NCI-H748 (cell line): ENCODE measurements around the gene RXRA.
"Not testable (repeated sequence)": the region's sequence is repeated elsewhere in the genome, so short reads cannot be mapped to it uniquely, and the experiment has no call there.

ENCODE experiments used
- DNase-seq: peaks from one replicate; lab custom pipeline; 2025; ENCODE audit not compliant: unreplicated experiment; lab: John Stamatoyannopoulos, UW

Gene RXRA

DNA sequence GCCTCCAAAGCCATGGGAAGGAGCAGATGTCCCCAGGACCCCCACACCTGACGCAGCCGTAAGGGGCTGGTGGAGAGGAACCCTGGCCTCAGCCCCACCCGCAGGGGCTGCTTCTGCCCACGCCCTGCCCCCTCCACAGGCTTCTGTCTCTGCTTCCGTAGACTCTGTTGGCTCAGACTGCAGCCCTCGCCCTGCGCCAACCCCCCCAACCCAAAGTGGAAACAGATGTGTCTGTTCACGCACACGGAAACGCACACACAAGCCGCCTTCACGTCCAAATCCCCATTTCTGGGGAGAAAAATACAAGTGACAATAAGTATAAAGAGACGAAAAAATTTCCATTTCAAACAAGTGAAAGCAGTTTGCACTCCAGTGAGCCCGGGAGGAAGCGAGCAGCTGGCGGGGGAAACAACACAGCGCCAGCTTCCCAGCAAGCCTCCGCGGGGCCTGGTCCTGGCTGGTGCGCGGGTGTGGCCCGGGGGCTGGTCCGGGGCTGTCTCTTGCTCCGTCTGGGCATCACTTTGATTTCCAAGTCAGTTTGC lies 32.6 kb upstream of the RXRA start:
- DNase-seq = peak; percentile 67

DNA sequence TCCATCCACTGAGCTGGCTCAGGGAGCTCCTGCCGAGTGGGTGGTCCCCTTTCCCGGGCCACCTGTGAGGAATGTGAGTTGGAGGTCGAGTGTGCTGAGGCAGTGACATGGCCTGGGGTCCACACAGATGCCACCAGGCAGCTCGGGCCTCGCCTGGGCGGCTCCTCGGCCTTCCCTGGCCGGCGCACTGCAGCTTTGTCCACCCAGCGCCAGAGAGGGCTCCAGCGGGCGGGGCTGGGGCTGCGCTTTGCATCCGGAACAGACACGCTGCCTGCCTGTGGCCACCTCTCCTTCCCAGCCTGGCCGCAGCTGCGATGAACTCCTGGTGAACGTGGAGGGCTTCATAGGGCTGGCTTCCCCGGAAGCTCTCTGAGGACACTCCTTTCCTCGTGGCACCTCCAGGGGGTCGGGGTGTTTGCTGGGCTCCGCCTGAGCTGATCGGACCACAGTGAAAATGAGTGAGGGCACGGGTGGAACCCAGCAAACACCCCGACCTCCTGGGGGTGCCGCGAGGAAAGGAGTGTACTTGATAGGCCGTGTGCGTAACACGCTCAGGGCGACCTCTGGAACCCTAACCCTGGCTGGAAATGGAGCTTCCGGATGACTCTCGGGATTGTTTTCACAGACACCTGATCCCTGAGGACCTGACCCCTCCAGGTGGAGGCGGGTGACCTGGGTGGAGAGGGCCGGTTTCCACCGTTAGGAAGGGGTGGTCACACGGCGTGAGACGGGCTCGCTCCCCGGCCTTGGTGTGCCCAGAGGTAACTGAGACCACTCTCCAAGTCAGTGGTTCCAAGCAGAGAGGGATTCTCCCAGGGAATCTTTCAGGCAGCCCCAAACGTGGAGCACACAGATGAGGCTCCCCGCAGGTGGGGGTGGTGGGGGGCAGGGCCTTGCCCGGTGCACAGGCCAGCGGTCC lies 31.8 kb upstream of the RXRA start:
- DNase-seq = peak; percentile 60

- no peak for DNase-seq
Observed at GRCh38 chr9:134295101-134295745, 31.0 kb upstream of the RXRA start.

DNA sequence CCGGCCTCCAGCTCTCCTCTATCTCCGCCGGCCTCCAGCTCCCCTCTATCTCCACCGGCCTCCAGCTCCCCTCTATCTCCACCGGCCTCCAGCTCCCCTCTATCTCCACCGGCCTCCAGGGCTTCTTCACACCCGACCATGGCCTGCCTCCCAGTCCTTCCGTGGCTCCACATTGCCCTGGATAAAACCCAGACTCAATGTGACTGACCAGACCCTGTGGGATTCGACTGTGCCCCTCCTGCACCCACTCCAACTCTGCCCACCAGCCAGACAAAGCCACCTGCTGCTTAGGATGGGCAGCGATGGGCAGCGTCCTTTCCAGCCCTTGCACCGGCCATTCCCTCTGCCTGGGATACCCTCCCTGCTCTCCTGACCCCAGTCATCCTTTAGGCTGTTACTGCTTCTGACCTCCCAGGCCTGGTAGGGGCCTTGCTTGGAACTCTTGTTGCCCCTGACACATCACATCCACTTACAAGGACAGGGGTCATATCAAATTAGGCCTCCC lies 30.5 kb upstream of the RXRA start:
- DNase-seq = no peak

DNA sequence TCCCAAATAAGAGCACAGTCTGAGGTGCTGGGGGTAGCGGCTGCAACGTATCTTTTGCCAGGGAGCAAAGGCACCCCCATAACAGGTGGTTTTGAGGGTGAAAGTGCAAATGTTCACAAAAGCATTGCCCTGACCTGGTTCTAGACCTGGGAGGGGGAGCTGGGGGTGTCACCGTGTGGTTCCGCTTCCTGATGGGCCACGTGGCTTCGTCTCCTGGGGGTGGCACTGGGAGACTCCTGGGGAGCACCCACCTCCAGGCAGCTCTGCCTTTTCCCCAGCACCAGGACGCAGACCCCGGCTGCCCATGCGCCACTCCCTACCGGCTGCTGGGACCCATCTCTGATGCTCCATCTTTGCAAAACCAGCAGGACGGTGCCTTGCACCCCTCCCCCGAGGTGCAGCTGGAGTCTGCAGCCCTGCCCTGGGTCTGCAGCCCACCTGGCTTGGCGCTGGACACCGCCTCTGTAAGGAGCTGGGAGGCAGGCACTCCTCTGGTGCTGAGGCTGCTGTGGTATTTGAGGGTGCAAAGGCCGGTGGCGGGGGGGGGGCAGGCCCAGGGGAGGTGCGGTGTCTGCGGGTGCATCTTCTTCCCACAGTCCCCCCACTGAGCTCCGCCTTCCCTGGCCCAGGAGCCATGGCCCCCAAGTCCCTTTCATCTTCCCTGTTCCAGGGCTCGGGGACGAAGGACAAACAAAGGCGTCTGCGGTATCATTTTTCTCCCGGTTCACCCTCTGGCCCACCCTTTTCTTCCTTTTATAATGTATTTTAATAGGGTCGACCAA lies 29.8 kb upstream of the RXRA start:
- DNase-seq = peak; percentile 16

- no peak for DNase-seq
Observed at GRCh38 chr9:134297083-134297410, 29.2 kb upstream of the RXRA start.

DNA sequence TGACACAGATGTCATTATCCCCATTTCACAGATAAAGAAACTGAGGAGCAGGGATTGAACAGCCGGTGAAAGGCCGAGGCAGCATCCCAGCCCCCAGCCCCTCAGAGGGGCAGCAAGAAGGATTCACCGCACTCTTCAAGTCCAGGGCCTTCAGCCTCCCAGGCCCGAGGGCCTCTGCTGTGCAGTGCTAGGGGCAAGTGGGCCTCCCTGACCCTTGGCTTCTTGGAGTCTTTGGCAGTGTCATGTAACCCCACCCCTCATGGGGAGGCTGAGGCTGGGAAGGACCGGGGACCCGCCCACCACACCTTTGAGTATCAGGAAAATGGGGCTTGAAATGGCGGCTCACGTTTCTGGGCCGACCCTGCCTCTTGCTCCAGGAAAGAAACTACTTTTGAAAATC lies 28.7 kb upstream of the RXRA start:
- DNase-seq = no peak

- DNase-seq = no peak
Observed at GRCh38 chr9:134298000-134298399, 28.3 kb upstream of the RXRA start.

DNA sequence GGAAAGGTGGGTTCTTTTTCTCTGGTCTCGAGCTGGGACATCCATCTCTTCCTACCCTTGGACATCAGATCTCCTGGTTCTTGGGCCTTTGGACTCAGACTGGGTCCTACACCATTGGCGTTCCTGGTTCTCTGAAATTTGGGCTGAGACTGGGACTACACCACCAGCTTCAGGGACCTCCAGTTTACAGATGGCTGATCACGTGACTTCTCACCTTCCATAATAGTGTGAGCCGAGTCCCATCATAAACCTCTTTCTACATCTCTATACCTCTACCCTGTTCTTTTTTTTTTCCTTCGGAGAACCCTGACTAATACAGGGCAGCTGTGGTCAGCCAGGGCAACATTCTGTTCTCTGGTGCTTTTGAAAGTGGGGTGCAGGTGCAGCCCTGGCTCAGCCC lies 27.2 kb upstream of the RXRA start:
- DNase-seq = no peak

- DNase-seq = no peak
Observed at GRCh38 chr9:134299883-134300282, 26.4 kb upstream of the RXRA start.

DNA sequence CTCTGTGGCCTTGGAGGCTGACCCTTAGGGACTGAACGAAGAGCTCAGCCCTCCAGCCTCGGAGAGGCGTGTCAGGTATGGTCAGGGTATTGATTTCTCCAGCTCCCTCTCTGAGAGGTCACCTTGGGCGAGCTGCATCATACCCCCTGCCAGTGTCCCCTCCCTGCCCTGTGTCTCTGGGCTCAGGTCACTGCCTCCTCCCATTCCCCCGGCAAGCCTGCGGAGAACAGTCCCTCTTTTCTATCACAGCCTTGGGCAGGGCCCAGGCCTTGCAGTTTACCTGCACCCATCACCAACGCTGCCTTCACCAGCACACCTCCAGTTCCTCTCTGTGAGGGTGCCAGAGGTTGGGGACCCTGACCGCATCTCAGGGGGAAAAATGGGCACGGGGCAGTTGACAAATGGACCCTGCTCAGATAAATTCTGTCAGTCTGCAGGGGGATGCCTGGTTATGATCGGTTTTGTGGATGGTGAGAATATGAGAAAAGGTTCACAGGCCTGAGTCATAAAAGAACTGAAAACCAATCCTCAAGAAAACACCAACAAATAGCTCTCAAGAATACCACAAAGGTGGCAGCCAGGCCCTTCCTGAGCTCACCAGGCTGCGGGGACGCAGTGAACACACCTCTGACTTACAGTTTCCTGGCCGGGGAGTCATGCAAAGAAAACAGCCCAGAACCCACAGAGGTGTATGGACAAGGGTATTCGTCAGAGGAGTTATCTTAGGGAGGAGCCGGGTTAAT lies 24.7 kb upstream of the RXRA start:
- no peak for DNase-seq

DNA sequence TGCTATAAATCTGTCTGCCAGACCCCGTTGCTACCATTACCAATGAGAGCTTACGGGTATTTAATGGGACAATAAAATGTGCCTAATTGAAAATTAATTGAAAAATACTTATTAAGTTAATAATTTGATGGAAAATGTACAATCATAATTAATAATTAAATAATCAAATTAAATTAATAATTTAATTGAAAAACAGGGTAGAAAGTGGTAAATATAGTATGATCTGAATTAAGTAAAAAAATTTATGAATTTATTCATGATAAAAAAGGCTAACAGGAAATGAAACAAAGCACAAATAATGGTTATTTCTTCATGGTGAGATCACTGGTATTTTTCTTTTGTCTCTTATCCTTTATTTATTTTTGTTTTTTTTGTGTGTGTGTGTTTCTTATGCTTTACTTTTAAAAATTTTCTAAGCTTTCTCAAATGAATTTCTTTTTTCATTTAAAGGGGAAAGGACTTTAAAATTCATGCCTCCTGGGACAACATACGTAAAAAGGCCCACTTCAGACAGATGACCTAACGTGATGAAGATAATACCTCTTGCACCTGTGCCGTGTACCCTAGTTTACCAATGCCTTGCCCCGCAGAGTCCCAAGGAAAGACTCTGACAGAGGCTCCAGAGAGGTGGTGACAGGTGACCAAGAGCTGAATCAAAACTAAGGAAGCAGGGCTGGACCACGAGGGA lies 24.0 kb upstream of the RXRA start:
- DNase-seq = no peak

GRCh38 chr9:134303601-134304000 lies 22.7 kb upstream of the RXRA start:
- no peak for DNase-seq

- no peak for DNase-seq
Observed at GRCh38 chr9:134304261-134304660, 22.0 kb upstream of the RXRA start.

DNA sequence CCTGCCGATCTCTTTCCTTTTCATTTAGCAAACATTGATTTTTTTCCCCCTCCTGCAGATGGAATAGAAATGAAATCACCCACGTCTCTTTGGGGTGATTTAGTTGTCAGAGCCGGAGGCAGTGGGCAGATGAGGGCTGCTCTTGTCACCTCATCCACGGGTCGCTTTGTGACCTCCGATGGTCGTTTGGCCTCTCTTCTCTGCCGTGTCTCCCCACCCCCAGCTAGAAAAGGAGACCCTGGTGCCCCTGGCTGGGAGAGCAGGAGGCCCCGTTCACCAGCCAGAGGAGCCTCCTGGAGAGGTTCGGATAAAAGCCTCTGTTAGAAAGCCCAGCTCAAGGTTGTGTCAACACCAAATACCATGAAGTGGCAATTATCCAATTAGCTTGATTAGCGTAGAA lies 21.6 kb upstream of the RXRA start:
- peak; percentile 98 for DNase-seq

GRCh38 chr9:134305533-134305932 lies 20.7 kb upstream of the RXRA start:
- no peak for DNase-seq

DNA sequence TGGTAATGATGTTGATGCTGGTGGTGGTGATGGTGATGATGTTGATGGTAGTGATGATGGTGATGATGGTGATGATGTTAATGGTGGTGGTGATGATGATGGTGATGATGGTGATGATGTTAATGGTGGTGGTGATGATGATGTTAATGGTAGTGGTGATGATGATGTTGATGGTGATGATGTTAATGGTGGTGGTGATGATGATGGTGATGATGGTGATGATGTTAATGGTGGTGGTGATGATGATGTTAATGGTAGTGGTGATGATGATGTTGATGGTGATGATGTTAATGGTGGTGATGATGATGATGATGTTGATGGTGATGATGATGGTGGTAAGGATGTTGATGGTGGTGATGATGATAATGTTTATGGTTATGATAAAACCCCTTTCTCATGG lies 20.2 kb upstream of the RXRA start:
- not testable (repeated sequence) for DNase-seq

GRCh38 chr9:134306636-134307600 lies 19.3 kb upstream of the RXRA start:
- no peak for DNase-seq
